ENCODE data around the gene CYTH4. TPM values are rescaled to one million over a fixed set of nuclear protein-coding genes. Genes with fewer than 3 reads are reported as not detected.

Gene CYTH4
- total and polyA plus RNA-seq, 2 donors (not counting 3 experiments of a cell fraction or from before 2014, with no cell fraction given), result 0.06 TPM; not detected in 1

DNA sequence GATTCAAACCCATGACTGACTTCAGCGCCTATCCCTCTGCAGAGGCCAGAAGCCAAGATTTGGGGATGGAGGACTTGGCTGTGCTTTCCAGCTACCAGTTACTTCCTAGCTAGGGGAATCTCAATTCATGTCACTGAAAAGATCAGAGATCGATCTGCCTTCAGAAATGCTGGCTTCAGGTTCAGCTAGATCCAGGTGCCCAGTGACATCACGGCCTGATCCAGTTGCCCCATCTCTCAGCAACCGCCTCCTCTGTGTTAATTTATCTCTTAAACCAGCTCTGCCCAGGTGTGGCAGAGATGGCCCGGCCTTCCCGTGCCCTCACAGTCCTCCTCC, 24.2 kb downstream of the CYTH4 start:
- Histone ChIP-seq H3K9me3 (replicated peaks; ENCODE audit: control insufficient read depth, insufficient read depth, low read length) (no peaks in the 10 kb centered on the region), H2AFZ (ENCODE audit: low read depth, low read length) (no peak overlapping the region), H3K27me3 (ENCODE audit: control insufficient read depth in 2 of 2, insufficient read depth in 2 of 2, low read length in 2 of 2) (no peaks in the 10 kb centered on the region), H4K20me1 (replicated peaks; ENCODE audit: control insufficient read depth, extremely low read depth, insufficient read depth, low read length) (no peaks in the 10 kb centered on the region), H3K9ac (replicated peaks; ENCODE audit: extremely low read depth, insufficient read depth, low read length) (peak overlapping the region; percentile 96), H3K27ac (ENCODE audit: insufficient read depth, low read depth, low read length) (peak overlapping the region; percentile 99), H3K9me1 (replicated peaks; ENCODE audit: control insufficient read depth, extremely low read depth, insufficient read depth, low read length) (no peaks in the 10 kb centered on the region), H3K36me3 (ENCODE audit: control insufficient read depth in 2 of 2, extremely low read depth in 1 of 2, insufficient read depth in 2 of 2, low read length in 2 of 2) (no peaks in the 10 kb centered on the region), H3K79me2 (ENCODE audit: control insufficient read depth, insufficient read depth, low read length) (no peaks in the 10 kb centered on the region), H3K4me1 (ENCODE audit: control insufficient read depth, extremely low read depth, insufficient read depth, low read length) (peaks cover 43% of the 10 kb centered on the region), H3K4me3 (replicated peaks in 1 of 3; ENCODE audit: insufficient read depth in 1 of 3, low read depth in 1 of 3, low read length in 3 of 3) (no peak overlapping the region), H3K4me2 (ENCODE audit: insufficient read depth, low read length) (peak overlapping the region; percentile 79)
- intact Hi-C loops (cut with micrococcal nuclease), result no loop called here
- ChIA-PET POLR2A (no interaction called here), CTCF (interaction anchor here (1.3 kb wide), 1 partner anchor 12 kb away, joined by 4 read pairs; no protein-coding TSS in a partner anchor)
- DNase-seq (ENCODE audit: low read depth, low spot score) (no peak), FAIRE-seq (peak; percentile 28)
- dilution Hi-C loops (cut with MboI; ENCODE audit: extremely low pct_ligation_motif_present, low sequenced_read_pairs), result no loop called here
- TF ChIP-seq POLR2A (IDR thresholded peaks at IDR 0.05; ENCODE audit: low read depth, low read length), result no peak
- TF ChIP-seq FOS (IDR thresholded peaks at IDR 0.05; ENCODE audit: borderline replicate concordance, insufficient read depth, low read length), result no peak
- TF ChIP-seq EZH2 (IDR thresholded peaks at IDR 0.05; ENCODE audit: borderline replicate concordance, low read depth, low read length, severe bottlenecking), result no peak
- no TSS peak for BruUV-seq (replicated peaks)

DNA sequence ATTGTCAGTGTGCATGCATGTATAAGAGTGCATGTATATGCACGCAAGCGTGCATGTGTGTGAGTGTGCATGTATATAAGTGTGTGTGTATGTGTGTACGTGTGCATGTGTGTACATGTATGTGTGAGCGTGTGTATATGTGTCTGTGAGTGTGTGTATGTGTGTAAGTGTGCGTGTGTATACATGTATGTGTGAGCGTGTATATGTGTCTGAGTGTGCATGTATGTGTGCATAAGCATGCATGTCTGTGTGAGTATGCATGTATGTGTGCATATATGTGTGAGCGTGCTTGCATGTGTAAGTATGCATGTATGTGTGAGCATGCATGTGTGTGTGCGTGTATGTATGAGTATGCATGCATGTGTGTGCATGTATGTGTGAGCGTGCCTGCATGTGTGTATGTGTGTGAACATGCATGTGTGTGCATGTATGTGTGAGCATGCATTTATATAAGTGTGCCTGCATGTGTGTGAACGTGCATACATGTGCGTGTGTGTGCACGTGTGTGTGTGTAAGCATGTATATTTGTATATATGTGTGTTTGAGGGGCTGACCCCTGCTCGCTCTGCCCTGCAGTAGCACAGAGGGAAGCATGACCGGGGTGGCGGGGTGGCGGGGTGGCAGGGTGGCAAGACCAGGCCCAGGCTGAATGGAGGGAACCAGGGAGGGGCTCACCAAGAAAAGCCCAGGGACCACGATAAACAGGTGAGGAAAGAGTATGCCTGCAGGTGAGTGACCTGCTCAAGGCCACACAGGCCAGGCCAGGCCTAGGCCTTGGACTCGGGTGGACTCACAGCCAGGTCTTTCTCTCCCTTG, 26.3 kb downstream of the CYTH4 start:
- no peak for TF ChIP-seq POLR2A (IDR thresholded peaks at IDR 0.05; ENCODE audit: low read depth, low read length)
- H3K27me3 ChIP-seq (ENCODE audit: control insufficient read depth in 2 of 2, insufficient read depth in 2 of 2, low read length in 2 of 2), result no peaks in the 10 kb centered on the region
- intact Hi-C loops (cut with micrococcal nuclease), result no loop called here
- no peaks in the 10 kb centered on the region for H4K20me1 ChIP-seq (replicated peaks; ENCODE audit: control insufficient read depth, extremely low read depth, insufficient read depth, low read length)
- H3K79me2 ChIP-seq (ENCODE audit: control insufficient read depth, insufficient read depth, low read length), result no peaks in the 10 kb centered on the region
- dilution Hi-C loops (cut with MboI; ENCODE audit: extremely low pct_ligation_motif_present, low sequenced_read_pairs), result no loop called here
- H3K9me1 ChIP-seq (replicated peaks; ENCODE audit: control insufficient read depth, extremely low read depth, insufficient read depth, low read length), result no peaks in the 10 kb centered on the region
- H2AFZ ChIP-seq (ENCODE audit: low read depth, low read length), result no peak overlapping the region
- no peak overlapping the region for H3K9ac ChIP-seq (replicated peaks; ENCODE audit: extremely low read depth, insufficient read depth, low read length)
- H3K4me3 ChIP-seq (replicated peaks in 1 of 3; ENCODE audit: insufficient read depth in 1 of 3, low read depth in 1 of 3, low read length in 3 of 3), result no peak overlapping the region
- H3K36me3 ChIP-seq (ENCODE audit: control insufficient read depth in 2 of 2, extremely low read depth in 1 of 2, insufficient read depth in 2 of 2, low read length in 2 of 2), result no peaks in the 10 kb centered on the region
- no peak for FAIRE-seq
- peak overlapping the region; percentile 99 for H3K27ac ChIP-seq (ENCODE audit: insufficient read depth, low read depth, low read length)
- peaks cover 41% of the 10 kb centered on the region for H3K4me1 ChIP-seq (ENCODE audit: control insufficient read depth, extremely low read depth, insufficient read depth, low read length)
- BruUV-seq (replicated peaks), result no TSS peak
- H3K9me3 ChIP-seq (replicated peaks; ENCODE audit: control insufficient read depth, insufficient read depth, low read length), result no peaks in the 10 kb centered on the region
- no peak overlapping the region for H3K4me2 ChIP-seq (ENCODE audit: insufficient read depth, low read length)
- ChIA-PET POLR2A (no interaction called here), CTCF (interaction anchor here (1.2 kb wide), 1 partner anchor 48 kb away, joined by 3 read pairs; no protein-coding TSS in a partner anchor)
- DNase-seq (ENCODE audit: low read depth, low spot score), result no peak

Measured in endothelial cell of umbilical vein (primary cell).